GM12874 (cell line): ENCODE results near the gene KLHL5.

ENCODE experiments used
- TF ChIP-seq, protein P1 (sequence below): IDR thresholded peaks from 2 replicates; pipeline ENCODE4 v1.5.1; 2011; ENCODE audit warnings: low read depth, mild to moderate bottlenecking, control low read depth, low read length, moderate library complexity; ENCODE audit not compliant: insufficient read depth

KLHL5 gene

DNA sequence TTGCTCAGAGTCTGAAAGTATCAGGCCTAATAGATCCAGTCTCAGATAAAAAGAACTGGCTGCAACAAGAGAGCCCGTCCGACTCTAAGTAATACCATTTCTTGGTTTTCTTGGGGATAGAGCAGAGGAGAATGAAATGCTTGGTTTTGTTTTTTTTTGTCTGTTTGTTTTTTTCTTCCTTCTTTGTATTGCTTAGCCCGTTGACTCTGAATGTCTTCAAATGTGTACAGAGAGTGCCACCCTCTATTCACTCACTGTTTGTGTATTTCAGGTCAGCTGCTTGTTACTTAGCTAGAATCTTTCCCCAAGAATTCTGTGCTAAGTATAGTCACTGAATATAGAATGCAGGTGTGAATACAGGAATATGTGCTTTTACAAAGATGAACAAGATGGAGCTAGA, 24.1 kb upstream of the KLHL5 start:
- TF ChIP-seq, protein P1, sequence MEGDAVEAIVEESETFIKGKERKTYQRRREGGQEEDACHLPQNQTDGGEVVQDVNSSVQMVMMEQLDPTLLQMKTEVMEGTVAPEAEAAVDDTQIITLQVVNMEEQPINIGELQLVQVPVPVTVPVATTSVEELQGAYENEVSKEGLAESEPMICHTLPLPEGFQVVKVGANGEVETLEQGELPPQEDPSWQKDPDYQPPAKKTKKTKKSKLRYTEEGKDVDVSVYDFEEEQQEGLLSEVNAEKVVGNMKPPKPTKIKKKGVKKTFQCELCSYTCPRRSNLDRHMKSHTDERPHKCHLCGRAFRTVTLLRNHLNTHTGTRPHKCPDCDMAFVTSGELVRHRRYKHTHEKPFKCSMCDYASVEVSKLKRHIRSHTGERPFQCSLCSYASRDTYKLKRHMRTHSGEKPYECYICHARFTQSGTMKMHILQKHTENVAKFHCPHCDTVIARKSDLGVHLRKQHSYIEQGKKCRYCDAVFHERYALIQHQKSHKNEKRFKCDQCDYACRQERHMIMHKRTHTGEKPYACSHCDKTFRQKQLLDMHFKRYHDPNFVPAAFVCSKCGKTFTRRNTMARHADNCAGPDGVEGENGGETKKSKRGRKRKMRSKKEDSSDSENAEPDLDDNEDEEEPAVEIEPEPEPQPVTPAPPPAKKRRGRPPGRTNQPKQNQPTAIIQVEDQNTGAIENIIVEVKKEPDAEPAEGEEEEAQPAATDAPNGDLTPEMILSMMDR: no peak

DNA sequence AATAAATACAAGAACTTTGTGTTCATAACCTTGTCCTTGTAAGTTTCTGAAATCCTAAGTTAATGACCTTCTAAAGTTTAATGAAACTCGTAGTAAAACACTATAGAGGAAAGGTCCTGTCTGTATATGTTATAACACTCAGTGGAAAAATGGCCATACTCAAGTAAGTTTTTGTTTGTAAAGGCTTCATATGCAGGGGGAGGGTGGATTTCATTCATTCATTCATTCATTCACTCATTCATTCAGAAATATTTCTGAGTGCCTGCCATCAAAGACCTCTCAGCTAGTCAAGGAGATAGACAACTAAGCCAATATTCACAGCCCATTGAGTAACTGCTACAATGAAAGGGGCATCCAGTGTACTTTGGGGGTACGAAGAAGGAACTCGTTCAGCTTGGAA, 22.9 kb upstream of the KLHL5 start:
- TF ChIP-seq, protein P1: no peak

DNA sequence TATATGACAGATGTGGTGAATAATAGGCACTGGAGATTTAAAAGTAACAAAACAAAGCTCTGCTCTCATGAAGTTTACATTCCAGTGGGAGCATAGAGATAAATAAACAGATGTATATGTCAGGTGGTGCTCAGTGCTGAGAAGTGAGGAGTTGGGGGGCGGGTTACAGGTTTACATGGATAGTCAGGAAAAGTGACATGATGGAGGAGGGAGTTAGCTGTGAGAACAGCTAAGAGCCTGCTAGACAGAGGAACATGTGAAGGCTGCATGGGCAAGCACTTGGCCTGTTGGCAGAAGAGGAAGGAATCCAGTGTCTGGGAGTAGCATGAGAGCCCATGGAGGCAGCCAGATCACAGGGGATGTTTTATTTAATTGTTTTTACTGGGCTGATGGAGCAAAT, 19.7 kb upstream of the KLHL5 start:
- TF ChIP-seq, protein P1: no peak

DNA sequence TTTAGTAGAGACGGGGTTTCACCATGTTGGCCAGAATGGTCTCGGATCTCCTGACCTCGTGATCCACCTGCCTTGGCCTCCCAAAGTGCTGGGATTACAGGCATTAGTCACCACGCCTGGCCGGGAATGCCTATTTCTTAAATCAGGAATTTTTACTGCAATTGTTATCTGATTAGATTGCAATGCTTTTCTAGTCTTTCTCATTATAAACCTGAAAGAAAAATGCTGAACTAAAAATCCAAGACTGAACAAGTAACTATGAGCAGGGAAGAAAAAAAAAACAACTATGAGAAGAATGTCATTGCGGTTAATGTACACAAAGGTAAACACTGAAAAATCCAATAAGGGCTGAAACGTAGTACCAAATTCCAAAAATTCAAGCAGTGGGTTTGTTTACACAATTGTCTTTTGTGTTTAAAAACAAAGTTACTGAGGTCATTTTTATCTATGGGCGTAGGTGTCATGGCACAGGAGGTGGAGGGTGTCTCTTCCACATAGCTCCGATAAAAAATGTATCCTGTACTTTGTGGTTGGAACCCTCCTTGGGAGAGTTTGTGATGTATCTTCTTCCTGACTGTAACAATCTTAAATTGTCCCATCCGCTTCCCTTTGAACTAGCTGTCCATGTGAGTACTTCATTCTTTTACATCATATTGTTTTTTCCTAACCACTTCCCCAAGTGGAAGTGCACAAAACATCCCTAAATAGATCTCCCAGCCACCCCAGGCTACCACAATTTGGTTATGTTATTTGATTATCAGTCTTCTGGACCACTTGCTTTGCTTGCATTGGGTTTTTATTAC, 18.8 kb upstream of the KLHL5 start:
- TF ChIP-seq, protein P1: no peak

DNA sequence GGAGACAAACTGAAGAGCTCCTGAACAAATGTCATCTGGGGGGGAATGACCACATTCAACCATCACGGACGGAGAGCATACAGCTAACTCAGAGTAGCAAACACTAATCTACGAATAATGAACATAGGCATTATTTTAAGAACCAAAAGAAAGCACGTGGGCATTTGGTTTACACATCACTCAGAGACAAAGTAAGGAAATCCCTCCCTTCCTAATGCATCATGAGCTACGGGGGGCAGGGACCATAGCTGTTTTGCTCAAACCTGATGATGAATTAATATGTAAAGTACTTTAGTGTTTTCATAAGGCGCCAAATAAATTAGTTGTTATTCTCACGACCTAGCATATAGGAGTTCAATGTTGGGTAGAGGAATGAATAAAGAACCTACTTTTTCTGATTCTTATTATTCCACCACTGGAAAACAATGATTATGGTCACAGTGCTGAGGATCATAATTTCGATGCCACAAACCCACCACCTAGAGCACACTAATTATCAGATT, 18.1 kb upstream of the KLHL5 start:
- TF ChIP-seq, protein P1: no peak

DNA sequence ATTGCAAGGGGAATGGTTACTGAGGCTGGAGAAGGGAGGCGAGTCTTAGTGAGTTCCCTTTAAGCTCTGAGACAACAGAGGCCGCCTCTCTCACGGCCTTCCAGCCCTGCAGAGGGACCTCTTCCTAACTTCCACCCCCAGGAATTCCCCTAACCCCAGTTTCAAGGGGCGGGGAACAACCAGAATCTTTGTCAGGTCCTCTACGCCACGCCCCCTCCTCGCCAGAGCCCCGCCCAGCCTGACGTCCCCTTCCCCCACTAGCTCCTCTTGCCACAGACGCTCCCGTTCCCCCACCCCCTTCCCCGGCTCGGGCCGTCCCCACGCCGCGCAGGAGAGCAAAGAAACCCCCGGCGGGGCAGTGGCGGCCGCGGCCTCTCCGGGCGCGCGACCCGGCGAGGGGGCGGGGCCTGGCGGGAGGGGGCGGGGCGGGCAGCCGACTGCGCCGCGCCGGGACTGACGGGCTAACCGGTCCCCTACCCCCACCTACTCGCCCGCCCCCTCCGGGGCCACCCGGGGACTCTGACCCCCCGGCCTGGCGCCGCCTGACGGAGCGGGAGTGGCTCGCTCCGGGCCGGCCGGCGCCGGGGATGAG, 17.6 kb upstream of the KLHL5 start:
- TF ChIP-seq, protein P1: no peak

DNA sequence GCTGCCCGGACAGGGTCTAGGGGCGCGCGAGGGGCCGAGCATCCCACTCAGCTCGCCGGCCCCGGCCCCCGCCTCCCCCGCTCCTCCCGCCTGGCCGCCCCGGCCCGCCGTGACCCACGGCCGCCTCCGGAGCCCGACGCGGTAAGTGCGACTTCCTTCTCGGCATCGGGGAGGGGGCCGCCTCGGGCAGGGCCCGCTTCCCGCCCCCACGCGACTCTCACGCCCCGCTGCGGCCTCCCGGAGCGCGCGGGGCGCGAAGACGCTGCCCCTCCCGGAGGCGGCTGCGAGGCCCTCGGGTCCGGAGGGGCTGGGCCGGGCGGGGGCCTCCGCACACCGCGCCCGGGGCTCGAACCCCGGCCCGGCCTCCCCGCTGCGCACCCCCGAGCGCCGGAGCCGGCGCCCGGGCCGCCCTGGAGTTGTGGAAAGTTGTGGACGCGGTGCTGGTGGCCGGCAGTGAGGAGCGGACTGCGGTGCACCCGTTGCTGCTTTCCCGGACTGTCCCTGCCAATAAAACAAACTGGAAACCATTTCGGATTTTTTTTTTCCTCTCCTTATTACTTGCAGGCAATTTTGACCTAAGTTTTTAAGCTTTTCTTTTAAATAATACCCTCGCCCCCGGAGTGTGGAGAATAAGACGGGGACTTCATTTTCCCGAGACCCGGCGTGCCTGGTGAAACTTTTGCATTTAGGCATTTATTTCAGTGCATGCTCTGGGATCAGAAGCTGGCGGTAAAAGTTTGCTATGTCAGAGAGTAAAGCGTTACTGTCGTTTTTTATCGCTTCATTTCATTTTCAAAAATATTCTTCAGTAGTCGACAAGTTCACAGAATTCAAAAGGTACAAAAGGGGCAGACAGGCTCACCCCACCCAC, 16.8 kb upstream of the KLHL5 start:
- TF ChIP-seq, protein P1: no peak
